ENCODE data around the gene PLA2G4D.

PLA2G4D gene

GRCh38 chr15:42048821-42049200 lies 45.6 kb downstream of the PLA2G4D start:
- DNase-seq: no peak

DNA sequence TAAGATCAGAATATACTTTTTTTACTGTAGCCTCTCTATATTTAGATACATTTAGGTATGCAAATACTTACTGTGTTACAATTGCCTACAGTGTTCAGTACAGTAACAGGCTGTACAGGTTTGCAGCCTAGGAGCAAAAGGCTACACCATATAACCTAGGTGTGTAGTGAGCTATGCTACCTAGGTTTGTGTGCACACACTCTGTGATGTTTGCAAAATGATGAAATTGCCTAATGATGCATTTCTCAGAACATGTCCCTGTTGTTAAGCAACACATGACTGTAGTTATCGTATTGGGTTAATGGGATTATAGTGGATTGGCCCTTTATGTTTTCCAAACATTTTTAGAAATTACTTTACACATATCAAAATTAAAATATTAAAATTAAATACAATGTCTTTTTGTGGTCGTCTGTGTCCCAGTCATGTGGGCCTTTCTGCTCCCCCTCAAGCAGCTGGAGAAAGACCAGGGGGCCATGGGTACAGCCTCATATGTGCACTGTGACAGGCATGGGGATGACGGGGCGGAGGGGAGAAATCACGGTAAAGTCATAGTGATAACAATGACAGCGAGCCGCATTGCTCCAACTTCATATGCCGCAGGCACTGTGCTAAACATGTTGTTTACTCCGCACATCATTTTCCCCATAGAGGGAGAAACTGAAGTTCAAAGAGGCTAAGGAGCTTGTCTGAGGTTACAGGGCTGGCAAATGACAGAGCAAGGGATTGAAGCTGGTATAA lies 46.1 kb downstream of the PLA2G4D start:
- no peak for DNase-seq

GRCh38 chr15:42046597-42046996 lies 47.8 kb downstream of the PLA2G4D start:
- no peak for DNase-seq

- no peak for DNase-seq
Measured at GRCh38 chr15:42045211-42045615, 49.1 kb downstream of the PLA2G4D start.

- DNase-seq: no peak
Measured at GRCh38 chr15:42042602-42043400, 51.6 kb downstream of the PLA2G4D start.

- no peak for DNase-seq
Measured at GRCh38 chr15:42038401-42038800, 56.0 kb downstream of the PLA2G4D start.

DNA sequence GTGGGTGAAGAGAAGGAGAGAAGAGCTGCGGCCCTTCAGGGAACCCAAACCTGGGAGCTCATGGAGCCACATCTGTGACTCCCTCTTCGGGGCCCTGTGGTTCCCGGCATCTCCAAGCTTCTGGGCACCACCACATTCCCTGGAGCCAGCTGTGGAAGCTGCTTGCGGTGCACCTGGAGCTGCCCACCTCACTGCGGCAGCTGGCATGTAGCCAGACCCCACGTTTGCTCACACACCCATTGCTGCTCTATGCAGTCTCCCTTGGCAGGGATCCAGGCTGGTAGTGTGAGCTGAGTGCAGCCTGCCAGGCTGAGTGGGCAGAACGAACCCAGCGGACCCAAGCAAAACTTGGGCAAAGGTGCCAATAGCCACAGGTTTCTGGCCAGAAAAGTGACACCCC lies 56.7 kb downstream of the PLA2G4D start:
- DNase-seq: no peak

DNA sequence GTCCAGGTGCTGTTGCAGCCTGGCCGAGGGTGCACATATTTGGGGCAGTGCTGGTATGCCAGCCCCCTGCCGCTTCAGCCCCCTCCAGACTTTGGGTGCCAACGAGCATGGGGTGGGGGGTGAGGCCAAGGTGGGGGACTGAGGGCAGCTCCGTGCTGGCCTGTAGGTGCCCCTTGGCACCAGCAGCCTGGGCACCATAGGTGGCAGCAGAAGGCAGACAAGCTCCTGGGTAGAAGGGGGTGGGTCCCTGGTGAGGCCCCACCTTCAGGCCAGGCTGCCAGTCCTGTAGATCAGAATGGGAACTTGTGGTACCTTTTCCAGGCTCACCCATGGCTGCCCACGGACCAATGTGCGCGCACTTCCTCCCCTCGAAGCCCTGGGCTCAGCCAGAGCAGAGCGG lies 57.4 kb downstream of the PLA2G4D start:
- no peak for DNase-seq

DNA sequence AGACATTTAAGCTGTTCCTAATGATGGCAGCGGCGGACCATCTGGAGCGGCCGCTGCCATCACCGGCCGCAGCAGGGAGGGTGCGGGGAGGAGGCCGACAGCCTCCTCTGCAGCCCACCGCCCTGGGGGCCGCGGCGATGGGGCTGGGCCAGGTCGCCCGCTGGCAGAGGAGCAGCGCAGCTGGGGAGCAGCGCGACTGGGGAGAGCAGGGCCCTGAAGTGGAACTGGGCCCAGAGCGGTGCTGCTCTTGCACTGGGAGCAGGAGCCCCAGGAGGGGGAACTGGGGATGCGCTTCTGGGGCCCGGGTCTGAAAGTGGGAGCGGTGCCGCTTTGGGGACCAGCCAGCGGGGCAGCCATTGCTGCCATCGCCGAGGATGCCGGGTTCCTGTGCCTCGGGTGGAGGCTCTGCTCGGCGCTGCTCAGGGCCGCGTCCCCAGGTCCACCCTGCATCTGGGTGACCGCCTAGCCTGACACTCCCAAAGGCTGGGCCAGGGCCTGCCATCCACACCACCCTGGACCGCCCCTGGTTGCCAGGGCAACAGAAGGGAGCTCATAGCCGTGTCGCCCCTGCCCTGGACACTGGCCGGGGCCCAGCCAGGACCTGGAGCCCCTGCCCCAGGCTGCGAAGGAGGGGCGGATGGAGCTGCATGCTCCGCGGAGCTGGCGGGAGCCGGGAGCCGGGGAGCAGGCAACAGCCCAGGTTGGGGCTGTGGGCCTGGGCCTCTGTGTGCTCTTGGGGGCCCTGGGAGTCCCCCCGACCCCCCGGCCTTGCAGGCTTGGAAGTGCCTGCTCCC lies 58.1 kb downstream of the PLA2G4D start:
- no peak for DNase-seq

GRCh38 chr15:42035435-42035761 lies 59.0 kb downstream of the PLA2G4D start:
- DNase-seq: no peak

- no peak for DNase-seq
Measured at GRCh38 chr15:42034628-42035434, 59.5 kb downstream of the PLA2G4D start.

DNA sequence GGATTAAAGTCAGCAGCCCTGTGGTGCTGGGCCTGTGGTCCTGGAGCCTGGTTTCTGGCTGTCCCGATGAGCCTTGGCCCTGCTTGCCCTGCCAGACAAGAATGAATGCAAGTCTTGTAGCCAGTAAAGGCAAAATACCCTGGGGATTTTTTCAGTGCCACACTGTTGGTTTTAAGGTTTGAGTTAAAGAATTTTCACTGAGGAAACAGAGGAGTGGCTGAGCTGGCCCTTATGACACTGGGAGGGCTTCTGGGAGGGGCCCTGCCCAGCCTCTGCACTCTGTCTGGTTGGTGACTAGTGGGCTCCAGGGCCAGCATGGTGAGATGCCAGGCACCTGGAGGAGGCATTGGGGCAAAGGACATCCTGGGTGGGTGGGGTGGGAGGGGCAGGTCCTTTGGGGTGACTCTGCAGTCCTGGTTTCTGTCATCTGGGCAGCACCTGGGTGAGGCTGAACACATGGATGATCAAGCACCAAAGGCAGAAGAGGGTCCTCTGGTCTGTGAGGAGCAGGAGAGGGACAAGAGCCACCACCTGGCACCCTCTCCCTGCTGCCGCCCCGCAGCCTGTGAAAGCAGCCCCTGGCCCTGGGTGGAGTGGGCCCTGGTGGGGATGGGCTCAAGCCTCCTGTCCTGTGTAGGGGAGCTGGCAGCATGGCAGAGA lies 61.0 kb downstream of the PLA2G4D start:
- DNase-seq: no peak

- no peak for DNase-seq
Measured at GRCh38 chr15:42032376-42033213, 61.8 kb downstream of the PLA2G4D start.

DNA sequence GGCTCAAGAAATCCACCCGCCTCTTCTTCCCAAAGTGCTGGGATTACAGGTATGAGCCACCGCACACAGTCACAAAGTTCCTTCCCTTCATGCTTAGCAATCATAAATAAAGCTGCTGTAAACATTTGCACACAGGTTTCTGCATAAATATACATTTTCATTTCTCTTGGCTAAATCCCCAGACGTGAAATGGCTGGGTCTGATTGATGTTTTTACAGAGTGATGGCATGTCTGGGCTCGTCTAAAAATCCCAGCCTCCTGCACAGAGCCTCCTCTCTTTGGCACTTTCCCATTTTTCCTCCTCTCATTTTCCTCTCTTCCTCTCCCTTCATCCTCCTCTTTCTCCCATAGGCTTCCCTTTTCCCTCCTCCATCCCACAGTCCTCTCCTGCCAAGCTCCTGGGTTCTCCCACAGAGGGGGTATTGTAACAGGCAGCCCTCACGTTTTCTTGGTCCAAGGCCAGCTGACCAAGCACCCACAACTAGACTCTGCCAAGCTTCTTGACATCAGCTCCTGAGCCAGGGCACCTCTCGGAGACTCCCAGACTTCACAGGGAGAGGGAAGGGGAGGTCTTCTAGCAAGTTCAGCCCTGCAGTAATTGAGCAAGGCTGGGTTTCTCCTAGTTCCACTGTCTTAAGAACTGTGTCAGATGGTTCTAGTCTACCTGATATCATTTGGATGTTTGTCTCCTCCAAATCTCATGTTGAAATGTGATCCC lies 63.0 kb downstream of the PLA2G4D start:
- no peak for DNase-seq

DNA sequence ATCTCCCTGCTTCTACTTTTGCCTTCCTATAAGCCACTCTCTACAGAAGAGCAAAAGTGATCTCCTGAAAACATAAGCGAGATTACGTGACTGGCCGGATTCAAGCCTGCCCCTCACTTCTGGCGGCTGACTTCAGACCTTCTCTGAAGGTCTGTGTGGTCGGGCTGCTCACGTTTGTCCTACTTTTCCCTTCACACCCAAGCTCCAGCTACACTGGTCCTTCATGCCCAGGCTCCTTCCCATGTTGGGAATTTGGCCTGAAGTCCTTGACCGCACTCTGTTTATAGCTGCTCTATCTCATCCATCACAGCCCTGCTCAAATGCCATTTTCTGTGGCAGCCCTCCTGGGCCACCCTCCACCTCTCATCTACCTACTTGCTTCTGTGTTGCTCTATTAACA lies 66.8 kb downstream of the PLA2G4D start:
- DNase-seq: no peak

DNA sequence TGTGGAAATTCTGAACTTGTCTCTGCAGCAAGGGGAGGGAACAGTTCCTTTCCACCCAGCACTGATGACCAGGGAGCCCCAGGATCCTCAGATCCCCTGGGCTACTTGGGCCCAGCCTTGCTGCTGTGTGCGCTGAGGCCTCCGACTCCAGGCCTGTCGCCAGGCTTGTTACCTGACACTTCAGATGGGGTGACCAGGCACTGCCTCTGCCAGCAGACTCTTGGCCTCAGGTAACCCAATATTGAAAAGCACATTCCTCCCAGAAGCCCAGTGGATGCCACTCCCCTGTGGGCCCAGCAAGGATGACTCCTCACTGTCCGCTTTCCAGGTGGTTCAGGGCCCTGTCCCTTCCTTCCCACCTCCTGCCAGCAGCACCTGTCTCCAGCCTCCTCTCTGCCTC lies 70.1 kb downstream of the PLA2G4D start:
- no peak for DNase-seq

DNA sequence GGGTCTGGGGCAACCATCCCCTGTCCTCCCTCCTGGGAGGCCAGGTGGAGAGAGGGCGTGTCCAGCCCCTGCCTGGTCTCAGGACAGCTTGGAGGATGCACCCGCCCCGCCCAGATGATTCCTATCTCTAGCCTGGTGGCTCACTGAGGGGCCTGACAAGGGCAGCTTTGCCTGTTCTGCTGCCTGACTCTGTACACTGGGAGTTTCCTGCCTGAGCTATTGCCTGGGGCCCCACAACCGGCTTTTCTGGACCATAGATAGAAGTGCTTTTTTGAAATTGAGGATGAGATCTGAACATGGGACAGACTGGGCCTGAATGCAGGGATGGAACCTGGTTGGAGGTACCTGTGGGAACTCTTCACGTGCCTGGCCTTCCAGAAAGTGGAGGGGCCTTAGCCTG lies 72.8 kb downstream of the PLA2G4D start:
- DNase-seq: no peak

DNA sequence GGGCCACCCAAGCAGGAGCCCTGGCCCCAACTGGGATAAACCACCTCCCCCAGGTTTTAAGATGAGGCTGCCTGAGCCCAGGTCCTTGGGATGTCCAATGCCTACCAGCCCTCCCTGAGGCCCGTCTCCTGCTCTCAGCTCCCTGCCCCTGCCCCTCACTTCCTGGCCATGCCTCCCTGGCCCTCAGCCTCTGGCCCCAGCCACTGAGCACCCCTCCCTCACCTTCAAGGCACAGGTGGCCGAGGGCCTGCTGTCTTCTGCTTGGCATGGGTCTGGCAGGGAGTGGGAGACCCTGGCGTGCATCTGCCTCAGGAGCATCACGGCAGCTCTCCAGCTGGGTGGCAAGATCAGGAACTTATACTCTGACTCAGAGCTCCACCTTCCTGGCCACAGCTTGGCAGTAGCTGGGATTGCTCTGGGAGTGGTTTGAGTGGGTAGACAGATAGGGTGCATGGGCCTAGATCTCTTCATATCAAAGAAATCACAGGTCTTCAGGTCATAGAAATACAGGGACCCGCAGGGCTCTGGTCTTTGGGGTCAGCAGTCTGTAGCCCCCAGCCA lies 73.6 kb downstream of the PLA2G4D start, which contains the start of gene PLA2G4E:
PLA2G4E (minus strand) TSS at position 330 of the 561 bp plus-strand sequence; CDS start at position 318, 12 bp downstream.
- DNase-seq: no peak

DNA sequence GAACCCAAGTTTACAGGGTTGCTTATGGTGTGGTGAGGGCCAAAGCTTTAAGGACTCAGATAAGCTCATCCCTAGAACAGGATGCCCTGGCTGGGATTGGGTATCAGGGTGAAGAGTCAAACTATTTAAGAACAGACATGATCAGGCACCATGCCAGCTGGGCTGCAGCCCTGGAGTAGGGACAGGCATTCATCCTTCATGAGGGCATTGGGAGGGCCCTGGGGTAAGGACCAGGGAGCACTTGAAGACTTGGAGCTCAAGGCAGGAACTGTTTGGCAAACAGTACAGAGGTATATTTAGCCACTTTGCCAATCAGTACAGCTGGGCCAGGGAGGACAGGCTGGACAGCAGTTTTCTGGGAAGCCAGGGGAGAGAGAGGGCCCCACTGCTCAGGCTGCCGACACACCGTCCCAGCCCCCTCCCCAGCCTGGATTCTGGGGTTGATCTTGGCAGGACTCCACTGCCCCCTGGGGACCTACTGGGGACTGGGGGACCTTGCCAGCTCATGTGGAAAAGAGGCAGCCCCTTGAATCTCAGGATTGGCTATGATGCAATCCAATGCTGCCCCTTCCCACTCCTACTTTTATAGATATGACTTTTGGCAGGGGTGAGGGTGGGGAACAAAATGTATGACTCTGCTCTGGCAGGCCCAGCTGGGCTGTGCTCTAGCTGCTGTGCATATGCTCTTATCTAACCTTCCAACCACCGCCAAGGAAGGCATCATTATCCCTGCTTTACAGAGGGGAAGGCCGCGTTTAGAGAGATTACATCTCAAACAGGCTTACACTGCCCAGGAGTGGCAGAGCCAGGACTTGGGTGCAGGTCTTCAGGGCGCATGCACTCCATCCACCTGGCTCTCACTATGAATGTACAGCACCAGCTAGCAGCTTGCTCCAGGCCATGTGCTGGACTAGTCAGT lies 75.8 kb downstream of the PLA2G4D start:
- no peak for DNase-seq
